Measurements from ENCODE around the gene CENPN.

CENPN gene

GRCh38 chr16:80991792-80992430 lies 15.1 kb upstream of the CENPN start:
- DNase-seq (ENCODE audit: low spot score) = no peak

- no peak for DNase-seq (ENCODE audit: low spot score)
These were observed 14.2 kb upstream of the CENPN start for GRCh38 chr16:80992676-80993293.

GRCh38 chr16:80993307-80993706 lies 13.7 kb upstream of the CENPN start:
- no peak for DNase-seq (ENCODE audit: low spot score)

- no peak for DNase-seq (ENCODE audit: low spot score)
These were observed 13.2 kb upstream of the CENPN start for GRCh38 chr16:80993834-80994233.

- no peak for DNase-seq (ENCODE audit: low spot score)
These were observed 12.6 kb upstream of the CENPN start for GRCh38 chr16:80994451-80994850.

- no peak for DNase-seq (ENCODE audit: low spot score)
These were observed 10.3 kb upstream of the CENPN start for GRCh38 chr16:80996688-80997138.

GRCh38 chr16:80997139-80997798 lies 9.7 kb upstream of the CENPN start:
- DNase-seq (ENCODE audit: low spot score) = no peak

GRCh38 chr16:80997964-80998620 lies 8.9 kb upstream of the CENPN start:
- DNase-seq (ENCODE audit: low spot score) = no peak

- no peak for DNase-seq (ENCODE audit: low spot score)
These were observed 6.1 kb upstream of the CENPN start for GRCh38 chr16:81000873-81001272.

- DNase-seq (ENCODE audit: low spot score) = no peak
These were observed 5.7 kb upstream of the CENPN start for GRCh38 chr16:81001330-81001729.

- DNase-seq (ENCODE audit: low spot score) = no peak
These were observed 4.0 kb upstream of the CENPN start for GRCh38 chr16:81003064-81003463.

- no peak for DNase-seq (ENCODE audit: low spot score)
These were observed 3.2 kb upstream of the CENPN start for GRCh38 chr16:81003610-81004460.

- no peak for DNase-seq (ENCODE audit: low spot score)
These were observed 2.2 kb upstream of the CENPN start for GRCh38 chr16:81004646-81005353.

GRCh38 chr16:81005610-81006161 lies 1.3 kb upstream of the CENPN start:
- no peak for DNase-seq (ENCODE audit: low spot score)

- no peak for DNase-seq (ENCODE audit: low spot score)
These were observed 702 bp upstream of the CENPN start for GRCh38 chr16:81006211-81006812.

GRCh38 chr16:81008505-81008789 lies 1.4 kb downstream of the CENPN start:
- no peak for DNase-seq (ENCODE audit: low spot score)

- DNase-seq (ENCODE audit: low spot score) = no peak
These were observed 6.0 kb downstream of the CENPN start for GRCh38 chr16:81012974-81013373.

- no peak for DNase-seq (ENCODE audit: low spot score)
These were observed 7.7 kb downstream of the CENPN start for GRCh38 chr16:81014672-81015071.

- DNase-seq (ENCODE audit: low spot score) = no peak
These were observed 11.5 kb downstream of the CENPN start for GRCh38 chr16:81018496-81018895.

- no peak for DNase-seq (ENCODE audit: low spot score)
These were observed 19.4 kb downstream of the CENPN start for GRCh38 chr16:81026429-81026828.

Data from left forelimb (tissue), 1 donor.